Right atrium auricular region (tissue), 2 donors: ENCODE results near the gene PPFIBP2. TPM values are rescaled to one million over a fixed set of nuclear protein-coding genes. Genes with fewer than 3 reads are reported as not detected.

ENCODE experiments used
- DNase-seq: peaks from one replicate; pipeline ENCODE4 v3.0.0-alpha.2; 2019; ENCODE audit warnings: low spot score
- H3K27ac ChIP-seq, 2 donors: fragments of 200-600 bp; sonication (generic); 1 replicate in 1 of 2; 2 replicates in 1 of 2; pipeline ENCODE4 v1.5.1; 2016 to 2019
- H3K27me3 ChIP-seq, 2 donors: fragments of 200-600 bp; sonication (generic); one replicate each; pipeline versions ENCODE4 v1.5.1 to v1.6.0; 2017 to 2019
- H3K36me3 ChIP-seq: fragments of 200-600 bp; sonication (generic); one replicate; pipeline ENCODE4 v1.5.1; 2016
- H3K4me1 ChIP-seq, 2 donors: fragments of 200-600 bp; sonication (generic); one replicate each; pipeline versions ENCODE4 v1.5.1 to v1.6.0; 2017 to 2019
- H3K4me3 ChIP-seq, 2 donors: fragments of 200-600 bp; sonication (generic); 1 replicate in 1 of 2; 2 replicates in 1 of 2; pipeline ENCODE4 v1.5.1; 2017 to 2019; ENCODE audit warnings: mild to moderate bottlenecking in 1 of 2, moderate library complexity in 1 of 2
- H3K9me3 ChIP-seq, 2 donors: fragments of 200-600 bp; sonication (generic); one replicate each; pipeline ENCODE4 v1.5.1; 2019
- CTCF ChIP-seq, 2 donors: fragments of 200-600 bp; sonication (generic); IDR thresholded peaks; one replicate each; pipeline ENCODE4 v1.5.1; 2019; ENCODE audit warnings: antibody characterized with exemption in 2 of 2
- total RNA-seq, 2 donors: library from RNA; depleted of rRNA; stranded (reverse); fragments of >200 nt; gene quantifications; one replicate each; pipeline ENCODE4 v1.1.0, GENCODE V29; 2016

Gene PPFIBP2
- total RNA-seq, 2 donors from 2014 or later, result 13.0 to 24.0 TPM

DNA sequence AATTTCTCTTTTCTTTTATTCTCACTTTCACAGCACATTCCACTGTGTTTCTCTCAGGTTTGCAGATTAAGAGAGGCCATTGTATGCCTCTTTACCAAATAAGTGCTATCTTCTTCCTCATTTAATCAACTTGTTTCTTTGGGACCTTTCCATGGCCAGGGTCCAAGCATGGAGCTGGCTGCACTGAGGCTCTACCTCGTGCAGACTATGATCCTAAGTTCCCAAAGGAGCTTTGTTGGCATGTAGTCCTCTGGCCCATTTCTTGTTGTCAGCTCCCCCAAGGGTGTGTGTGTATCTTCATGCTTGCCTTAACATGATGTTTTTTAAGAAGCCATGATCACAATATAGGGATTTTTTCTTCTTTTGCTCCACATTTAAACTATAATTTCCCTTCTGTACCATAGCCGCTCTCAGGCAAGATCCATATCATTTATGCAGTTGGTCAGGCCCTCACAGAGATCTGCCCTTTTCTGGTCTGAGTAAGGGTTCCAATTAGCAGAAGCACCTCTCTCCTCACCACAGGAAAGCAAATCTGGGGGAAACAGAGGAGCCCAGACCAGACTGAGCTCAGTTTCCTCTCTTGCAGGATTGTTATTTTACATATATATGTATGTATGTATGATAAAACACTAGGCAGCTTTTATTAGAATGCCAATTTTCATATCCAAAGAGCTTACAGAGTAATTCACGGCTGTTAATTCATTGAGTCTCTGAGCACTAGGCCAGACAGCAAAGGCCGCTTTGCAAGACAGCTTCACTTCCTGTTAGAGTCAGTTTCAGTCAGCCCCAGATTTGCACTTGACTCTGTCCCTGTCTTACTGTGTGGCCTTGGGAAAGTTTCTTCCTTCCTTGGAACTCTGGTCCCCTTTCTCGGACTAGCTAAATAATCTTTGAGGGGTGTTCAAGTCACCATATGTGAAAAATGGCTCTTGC is 125.2 kb downstream of the PPFIBP2 start:
- H3K27me3 ChIP-seq, result no peaks in the 10 kb centered on the region
- H3K27ac ChIP-seq, result peak overlapping the region; percentile 24 to 64
- H3K4me1 ChIP-seq, result peaks cover 0 to 11% of the 10 kb centered on the region in 2 donors
- DNase-seq, result no peak
- H3K36me3 ChIP-seq, result peaks cover 50% of the 10 kb centered on the region
- no peak overlapping the region for H3K4me3 ChIP-seq
- H3K9me3 ChIP-seq, result no peaks in the 10 kb centered on the region
- TF ChIP-seq CTCF (IDR thresholded peaks at IDR 0.05), result no peak

- Histone ChIP-seq H3K27ac (no peak overlapping the region), H3K27me3 (no peaks in the 10 kb centered on the region), H3K36me3 (peaks cover 44% of the 10 kb centered on the region), H3K4me1 (peaks cover 0 to 11% of the 10 kb centered on the region in 2 donors), H3K4me3 (no peak overlapping the region), H3K9me3 (no peaks in the 10 kb centered on the region)
- no peak for DNase-seq
- TF ChIP-seq CTCF (IDR thresholded peaks at IDR 0.05), result no peak
Measured at GRCh38 chr11:7639643-7640025, 125.8 kb downstream of the PPFIBP2 start.

DNA sequence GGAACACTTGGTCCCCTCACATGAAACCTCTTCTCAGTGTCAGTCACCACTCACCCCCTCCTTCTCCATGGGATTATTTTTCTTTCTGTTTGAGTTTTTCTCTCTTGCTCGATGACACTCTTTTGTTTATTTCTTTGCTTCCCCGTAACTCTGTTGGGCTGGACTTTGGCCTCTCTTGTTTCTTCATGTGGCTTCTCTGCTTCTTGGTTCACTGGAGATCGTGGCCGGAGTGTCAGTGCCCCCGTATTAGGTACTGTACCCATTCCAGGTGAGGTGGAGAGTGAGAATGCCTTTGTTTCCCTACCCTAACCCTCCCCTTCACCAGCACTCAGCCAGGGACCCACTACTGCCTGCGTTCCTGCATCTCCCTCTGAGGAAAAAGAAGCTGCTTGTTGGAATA is 127.0 kb downstream of the PPFIBP2 start:
- Histone ChIP-seq H3K9me3 (no peaks in the 10 kb centered on the region), H3K27me3 (no peaks in the 10 kb centered on the region), H3K36me3 (peaks cover 35% of the 10 kb centered on the region), H3K4me1 (peaks cover 0 to 11% of the 10 kb centered on the region in 2 donors), H3K4me3 (no peak overlapping the region), H3K27ac (no peak overlapping the region)
- no peak for TF ChIP-seq CTCF (IDR thresholded peaks at IDR 0.05)
- no peak for DNase-seq

DNA sequence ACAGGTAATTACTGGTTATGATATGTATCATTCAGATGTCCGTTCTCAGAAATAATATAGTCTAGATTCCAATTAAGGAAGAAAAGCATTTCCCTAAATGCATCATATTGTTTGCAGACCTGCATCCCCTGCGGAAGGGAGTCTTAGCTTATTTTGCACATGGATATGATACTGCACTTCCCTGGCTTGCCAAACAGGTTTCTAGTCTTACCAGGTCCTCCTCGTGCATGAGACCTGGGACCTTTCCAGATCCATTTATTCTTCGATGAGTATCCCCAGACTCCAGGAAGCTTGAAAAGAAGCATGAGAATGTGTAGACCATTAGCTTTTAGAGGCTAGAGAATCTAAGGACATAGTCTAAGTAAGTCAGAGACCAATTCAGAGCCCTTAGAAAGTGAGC is 128.9 kb downstream of the PPFIBP2 start:
- peaks cover 31% of the 10 kb centered on the region for H3K36me3 ChIP-seq
- H3K4me1 ChIP-seq, result peaks cover 0 to 11% of the 10 kb centered on the region in 2 donors
- TF ChIP-seq CTCF (IDR thresholded peaks at IDR 0.05), result no peak
- no peak overlapping the region for H3K4me3 ChIP-seq
- no peaks in the 10 kb centered on the region for H3K27me3 ChIP-seq
- H3K27ac ChIP-seq, result no peak overlapping the region
- DNase-seq, result no peak
- no peaks in the 10 kb centered on the region for H3K9me3 ChIP-seq

DNA sequence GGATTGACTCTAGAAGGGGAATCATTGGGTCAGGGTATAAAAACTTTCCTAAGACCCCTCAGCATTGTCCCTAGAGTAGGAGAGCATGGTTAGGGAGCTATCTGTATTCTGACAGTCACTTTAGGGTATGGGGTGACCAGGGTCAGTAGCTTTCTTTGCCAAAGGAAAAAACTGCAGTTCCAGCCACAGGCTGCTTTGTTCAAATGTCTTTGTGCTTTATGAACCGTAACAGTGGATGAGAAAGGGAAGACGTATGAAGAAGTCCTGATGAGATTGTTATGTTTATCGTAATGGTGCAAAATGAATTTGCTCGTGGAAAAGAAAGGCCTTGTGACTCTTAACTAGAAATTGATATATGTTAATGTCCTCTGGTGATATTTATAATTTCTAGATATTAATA is 129.5 kb downstream of the PPFIBP2 start:
- DNase-seq, result no peak
- Histone ChIP-seq H3K9me3 (no peaks in the 10 kb centered on the region), H3K27me3 (no peaks in the 10 kb centered on the region), H3K4me1 (peaks cover 0 to 9% of the 10 kb centered on the region in 2 donors), H3K27ac (no peak overlapping the region), H3K4me3 (no peak overlapping the region), H3K36me3 (peaks cover 32% of the 10 kb centered on the region)
- no peak for TF ChIP-seq CTCF (IDR thresholded peaks at IDR 0.05)
